ENCODE results near the gene HBP1.
A peak's percentile ranks its signal among the peaks of the same experiment; 100 is the strongest.
"Not testable (repeated sequence)": the region's sequence is repeated elsewhere in the genome, so short reads cannot be mapped to it uniquely, and the experiment has no call there.

Gene HBP1

GRCh38 chr7:107154826-107155225, 14.0 kb upstream of the HBP1 start:
- DNase-seq (ENCODE audit: low read depth in 2 of 2) = no peak

- not testable (repeated sequence) for DNase-seq (ENCODE audit: low read depth in 2 of 2)
Observed at GRCh38 chr7:107155726-107156125, 13.1 kb upstream of the HBP1 start.

GRCh38 chr7:107157091-107157490, 11.7 kb upstream of the HBP1 start:
- DNase-seq (ENCODE audit: low read depth in 2 of 2) = no peak

DNA sequence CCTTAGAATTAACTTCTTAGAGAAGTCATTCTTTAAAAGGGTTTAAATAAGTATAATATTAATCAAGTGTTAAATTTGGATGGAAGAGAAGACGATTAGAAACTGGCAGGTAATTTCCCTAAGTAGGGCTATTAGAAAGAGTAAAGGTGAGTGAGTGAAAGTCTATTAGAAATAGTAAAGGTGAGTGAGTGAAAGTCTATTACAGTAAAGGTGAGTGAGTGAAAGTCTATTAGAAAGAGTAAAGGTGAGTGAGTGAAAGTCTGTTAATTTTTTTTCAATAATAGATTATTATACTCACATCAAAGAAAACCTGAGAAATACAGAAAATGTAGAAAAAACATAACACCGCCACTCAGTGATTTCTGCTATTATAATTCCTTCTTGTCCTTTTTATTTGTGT, 10.8 kb upstream of the HBP1 start:
- DNase-seq (ENCODE audit: low read depth in 2 of 2) = no peak

- no peak for DNase-seq (ENCODE audit: low read depth in 2 of 2)
Observed at GRCh38 chr7:107160389-107160788, 8.4 kb upstream of the HBP1 start.

DNA sequence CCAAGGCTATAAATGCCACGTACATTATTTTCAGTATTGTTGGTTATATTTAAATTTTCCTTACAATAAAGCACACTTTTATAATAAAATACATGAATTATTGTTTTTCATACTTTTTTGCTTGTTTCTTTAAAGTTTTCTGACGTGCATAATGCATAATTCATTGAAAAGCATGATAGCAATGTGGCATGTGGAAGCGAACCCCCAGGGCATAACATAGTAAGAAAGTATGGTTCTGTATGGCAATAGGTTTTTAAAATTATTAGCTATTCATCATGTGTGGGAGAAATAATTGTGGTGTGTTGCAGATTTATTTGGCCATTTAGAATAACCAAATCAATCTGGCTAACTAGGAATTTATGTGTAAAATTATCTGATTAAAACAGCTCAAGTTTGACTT, 7.4 kb upstream of the HBP1 start:
- DNase-seq (ENCODE audit: low read depth in 2 of 2) = no peak

DNA sequence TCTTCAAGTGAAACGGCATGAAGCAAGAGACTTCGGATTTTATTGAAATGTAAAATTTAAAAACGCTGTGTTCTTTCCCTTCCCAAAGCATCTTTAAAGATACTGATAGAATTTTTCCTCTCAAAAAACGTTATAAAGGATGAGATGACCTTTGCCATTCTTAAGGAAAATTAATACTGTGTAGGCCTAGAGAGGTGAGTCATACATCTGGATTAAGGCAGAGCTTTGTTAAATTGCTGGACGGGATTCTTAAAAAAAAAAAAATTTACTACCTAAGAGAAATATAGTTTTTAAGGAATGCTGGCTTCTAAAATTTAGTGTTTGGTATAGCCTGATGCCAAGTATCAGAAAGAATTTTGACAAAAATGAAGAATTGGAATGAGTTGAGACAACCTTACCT, 6.3 kb upstream of the HBP1 start:
- DNase-seq (ENCODE audit: low read depth in 2 of 2) = no peak

DNA sequence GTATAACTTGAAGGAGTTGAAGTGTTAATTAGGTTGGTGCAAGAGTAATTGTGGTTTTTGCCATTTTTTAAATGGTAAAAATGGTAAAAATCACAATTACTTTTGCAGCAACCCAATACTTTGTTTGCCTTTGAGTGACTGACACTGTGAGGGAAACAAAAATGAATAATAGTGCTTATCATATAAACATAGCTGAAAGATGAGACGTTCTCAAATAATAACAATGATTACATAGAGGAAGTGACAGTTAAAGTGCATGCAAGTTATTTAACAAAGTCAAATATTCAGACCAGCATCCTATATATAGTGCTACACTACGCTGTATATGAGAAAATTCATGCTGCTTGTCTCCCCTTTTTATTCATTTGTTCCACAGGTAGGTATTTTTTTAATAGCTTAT, 4.7 kb upstream of the HBP1 start:
- no peak for DNase-seq (ENCODE audit: low read depth in 2 of 2)

GRCh38 chr7:107165341-107165740, 3.5 kb upstream of the HBP1 start:
- DNase-seq (ENCODE audit: low read depth in 2 of 2) = no peak

- DNase-seq (ENCODE audit: low read depth in 2 of 2) = no peak
Observed at GRCh38 chr7:107166736-107167426, 1.9 kb upstream of the HBP1 start.

- DNase-seq (ENCODE audit: low read depth in 2 of 2) = peak; percentile 43 to 47
Observed at GRCh38 chr7:107167483-107168232, 1.1 kb upstream of the HBP1 start.

- peak; percentile 67 to 69 for DNase-seq (ENCODE audit: low read depth in 2 of 2)
Observed at GRCh38 chr7:107169120-107170050, 582 bp downstream of the HBP1 start.

DNA sequence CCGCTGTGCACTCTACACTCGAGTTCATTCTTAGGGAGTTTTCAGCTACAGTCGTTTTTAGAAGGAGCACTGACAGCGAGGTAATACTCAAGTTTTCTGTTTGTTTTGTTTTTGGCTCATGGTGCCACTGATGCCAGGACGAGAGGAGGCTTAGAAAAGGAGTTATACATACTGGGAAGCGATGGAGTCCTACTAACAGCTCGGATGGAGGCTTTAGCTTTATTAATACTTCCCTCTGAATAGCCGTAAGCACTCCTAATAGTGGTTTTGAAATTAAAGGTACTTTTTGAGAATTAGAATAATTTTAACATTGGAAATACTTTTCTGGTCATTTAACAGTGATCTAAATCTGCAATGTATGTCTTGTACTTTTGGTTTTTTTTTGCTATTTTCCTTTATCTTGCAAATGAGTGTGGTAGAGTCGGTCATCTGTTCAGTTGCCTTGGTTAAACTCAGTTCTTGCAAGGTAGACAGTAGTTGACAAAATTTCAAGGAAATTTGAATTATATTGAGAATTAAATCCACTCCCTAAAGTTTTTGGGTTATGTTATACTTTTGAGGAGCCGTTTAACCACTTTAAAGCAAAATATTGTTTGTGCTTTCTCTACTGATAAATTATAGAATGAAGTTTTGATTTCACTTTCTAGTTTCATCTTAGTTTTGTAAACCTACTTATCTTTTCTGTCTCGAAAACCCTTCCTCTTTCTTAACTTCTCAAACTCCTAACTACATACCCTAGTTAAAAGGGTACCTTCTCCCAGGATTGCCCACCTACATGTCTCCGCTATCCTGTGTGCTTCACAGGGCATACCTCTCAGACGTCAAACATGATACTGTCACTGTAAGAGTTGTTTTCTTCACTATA, 1.5 kb downstream of the HBP1 start:
- DNase-seq (ENCODE audit: low read depth in 2 of 2) = no peak

DNA sequence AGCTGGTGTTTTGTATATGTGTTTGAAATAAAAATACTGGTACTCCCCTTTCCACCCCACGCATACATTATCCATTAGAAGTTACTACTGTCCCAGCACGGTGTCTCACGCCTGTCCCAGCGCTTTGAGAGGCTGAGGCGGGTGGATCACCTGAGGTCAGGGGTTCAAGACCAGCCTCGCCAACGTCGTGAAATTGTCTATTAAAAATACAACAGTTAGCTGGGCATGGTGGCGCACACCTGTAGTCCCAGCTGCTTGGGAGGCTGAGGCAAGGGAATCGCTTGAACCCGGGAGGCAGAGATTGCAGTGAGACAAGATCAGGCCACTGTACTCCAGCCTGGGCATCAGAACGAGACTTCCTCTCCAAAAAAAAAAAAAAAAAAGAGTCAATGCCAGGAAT, 2.7 kb downstream of the HBP1 start:
- no peak for DNase-seq (ENCODE audit: low read depth in 2 of 2)

DNA sequence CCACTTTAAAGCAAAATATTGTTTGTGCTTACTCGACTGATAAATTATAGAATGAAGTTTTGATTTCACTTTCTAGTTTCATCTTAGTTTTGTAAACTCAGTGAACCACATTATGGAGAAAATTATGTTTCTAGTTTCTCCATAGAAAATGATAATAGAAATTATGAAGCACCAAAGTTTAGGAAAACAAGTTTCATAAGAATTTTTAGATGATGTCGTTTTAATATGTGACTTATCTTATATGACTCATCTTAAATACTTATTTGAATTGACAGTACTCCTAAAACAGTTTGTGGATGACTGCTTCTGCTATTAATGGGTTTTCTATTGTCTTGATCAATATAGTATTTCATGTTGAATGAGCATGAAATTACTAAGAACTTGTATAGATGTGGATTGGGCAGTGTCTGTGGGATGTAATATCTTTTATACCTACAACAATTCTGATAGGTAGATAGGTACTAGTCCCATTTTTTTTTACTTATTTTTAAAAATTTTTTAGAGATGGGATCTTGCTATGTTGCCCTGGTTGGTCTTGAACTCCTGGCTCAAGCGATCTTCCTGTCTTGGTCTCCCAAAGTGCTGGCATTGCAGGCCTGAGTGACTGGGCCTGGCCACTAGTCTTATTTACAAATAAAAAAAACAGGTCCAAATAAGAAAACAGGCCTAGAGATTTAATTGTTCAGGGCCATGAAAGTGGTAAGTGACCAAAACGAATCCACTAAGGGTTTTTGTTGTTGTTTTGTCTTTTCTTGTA, 3.7 kb downstream of the HBP1 start:
- no peak for DNase-seq (ENCODE audit: low read depth in 2 of 2)

DNA sequence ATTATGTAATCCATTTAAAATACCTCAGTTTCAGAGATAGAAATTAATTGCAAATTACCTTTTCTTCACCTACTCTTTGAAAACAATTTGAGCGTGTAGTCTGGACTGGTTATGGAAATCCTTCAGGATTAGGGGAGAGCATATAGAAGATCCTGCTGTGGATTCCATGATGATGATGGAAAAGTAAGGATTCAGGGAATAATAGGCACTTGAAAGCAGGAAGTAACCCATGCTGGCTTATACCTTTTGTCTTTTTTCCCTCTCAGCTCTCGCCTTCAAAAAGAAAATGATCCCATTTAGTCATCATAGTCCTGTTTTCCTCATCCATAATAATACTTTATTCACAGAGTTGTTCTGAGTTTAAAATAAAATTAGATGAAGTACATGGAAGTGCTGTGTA, 4.4 kb downstream of the HBP1 start:
- DNase-seq (ENCODE audit: low read depth in 2 of 2) = no peak

GRCh38 chr7:107173691-107174406, 5.0 kb downstream of the HBP1 start:
- no peak for DNase-seq (ENCODE audit: low read depth in 2 of 2)

DNA sequence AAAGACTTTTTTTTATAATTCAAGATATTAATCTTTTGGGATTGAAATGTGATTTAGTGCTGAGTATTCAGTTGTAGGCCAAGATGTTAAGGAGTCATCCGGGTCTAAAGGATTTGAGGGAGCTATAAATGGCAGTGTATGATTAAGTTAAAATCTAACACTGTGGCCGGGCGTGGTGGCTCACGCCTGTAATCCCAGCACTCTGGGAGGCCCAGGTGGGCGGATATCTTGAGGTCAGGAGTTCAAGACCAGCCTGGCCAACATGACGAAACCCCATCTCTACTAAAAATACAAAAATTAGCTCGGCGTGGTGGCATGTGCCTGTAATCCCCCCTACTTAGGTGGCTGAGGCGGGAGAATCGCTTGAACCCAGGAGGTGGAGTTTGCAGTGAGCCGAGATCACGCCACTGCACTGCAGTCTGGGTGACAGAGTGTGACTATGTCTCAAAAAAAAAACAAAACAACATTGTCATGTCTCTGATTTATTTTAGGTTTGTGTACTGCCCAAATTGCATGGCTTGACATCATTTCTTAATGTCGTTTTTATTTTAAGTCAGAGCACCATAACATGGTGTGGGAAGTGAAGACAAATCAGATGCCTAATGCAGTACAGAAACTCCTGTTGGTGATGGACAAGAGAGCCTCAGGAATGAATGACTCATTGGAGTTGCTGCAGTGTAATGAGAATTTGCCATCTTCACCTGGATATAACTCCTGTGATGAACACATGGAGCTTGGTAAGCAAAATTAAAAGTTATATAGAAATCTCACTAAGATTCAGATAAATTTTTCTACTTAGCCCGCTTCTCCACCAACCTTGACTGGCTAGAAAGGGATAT, 10.7 kb downstream of the HBP1 start:
- no peak for DNase-seq (ENCODE audit: low read depth in 2 of 2)

DNA sequence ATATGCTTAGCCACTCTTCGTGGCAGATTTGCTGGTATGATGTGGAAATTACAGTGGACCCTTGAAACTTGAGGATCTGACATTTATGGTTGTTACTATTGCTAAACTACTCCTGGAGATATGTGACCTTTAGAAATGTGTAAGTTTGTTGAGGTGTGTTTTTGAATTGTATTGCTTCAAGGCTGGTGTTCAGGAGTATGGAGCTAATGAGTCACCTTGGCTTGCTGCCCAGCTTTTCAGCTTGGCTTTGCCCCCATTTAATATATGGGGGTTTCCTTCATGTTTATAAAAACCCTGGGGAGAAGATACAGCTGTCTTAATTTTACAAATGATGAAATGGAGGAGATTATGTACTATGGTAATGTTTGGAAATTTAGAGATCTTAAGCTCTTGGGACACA, 11.6 kb downstream of the HBP1 start:
- DNase-seq (ENCODE audit: low read depth in 2 of 2) = peak; percentile 57 to 61
